ENCODE measurements around the gene FBXW11.

- no peak for TF ChIP-seq CTCF (IDR thresholded peaks at IDR 0.05; ENCODE audit: insufficient read depth, low read depth, low read length)
- no peak for TF ChIP-seq EZH2 (IDR thresholded peaks at IDR 0.05; ENCODE audit: insufficient read depth, low read length)
These were observed 38.8 kb upstream of the FBXW11 start for GRCh38 chr5:172045315-172045632.

Measured in astrocyte (in vitro differentiated cells and primary cell).